HEK293T (cell line): ENCODE data around the gene KCNT1.

ENCODE experiments used
- CTCF ChIA-PET: fragments of 350-600 bp; formaldehyde crosslinking; extraction: SDS; loops from one replicate; lab custom pipeline; 2021; ENCODE audit warnings: antibody characterized with exemption, inconsistent platforms; lab: Yijun Ruan, JAX
- POLR2A ChIA-PET: fragments of 350-600 bp; formaldehyde crosslinking; extraction: SDS; loops from one replicate; lab custom pipeline; 2020; ENCODE audit warnings: antibody characterized with exemption, inconsistent platforms; lab: Yijun Ruan, JAX
- DNase-seq: peaks from one replicate; pipeline ENCODE4 v3.0.0; 2012; ENCODE audit warnings: mixed read lengths; ENCODE audit errors: extremely low spot score
- ARNT ChIP-seq: fragments of 450-650 bp; IDR thresholded peaks from 2 replicates; pipeline ENCODE4 v1.6.1; 2017; ENCODE audit warnings: mild to moderate bottlenecking
- BHLHE40 ChIP-seq: fragments of 450-650 bp; IDR thresholded peaks from 2 replicates; pipeline ENCODE4 v1.6.1; 2016; ENCODE audit warnings: mild to moderate bottlenecking, moderate library complexity, borderline replicate concordance
- CTBP1 ChIP-seq: fragments of 450-650 bp; IDR thresholded peaks from 2 replicates; pipeline ENCODE4 v1.6.1; 2016; ENCODE audit warnings: borderline replicate concordance
- ELF4 ChIP-seq: fragments of 450-650 bp; IDR thresholded peaks from 2 replicates; pipeline ENCODE4 v1.6.1; 2017; ENCODE audit warnings: antibody characterized with exemption
- FOXA1 ChIP-seq: fragments of 450-650 bp; IDR thresholded peaks from 2 replicates; pipeline ENCODE4 v1.6.1; 2016; ENCODE audit warnings: mild to moderate bottlenecking
- FOXK2 ChIP-seq: fragments of 450-650 bp; IDR thresholded peaks from 2 replicates; pipeline ENCODE4 v1.6.1; 2016; ENCODE audit warnings: mild to moderate bottlenecking
- FOXM1 ChIP-seq: fragments of 450-650 bp; IDR thresholded peaks from 2 replicates; pipeline ENCODE4 v1.6.1; 2017; ENCODE audit warnings: mild to moderate bottlenecking, borderline replicate concordance
- HDGF ChIP-seq: fragments of 450-650 bp; IDR thresholded peaks from 2 replicates; pipeline ENCODE4 v1.6.1; 2017; ENCODE audit warnings: antibody characterized with exemption, borderline replicate concordance
- L3MBTL2 ChIP-seq: fragments of 450-650 bp; conservative IDR thresholded peaks from 2 replicates; pipeline ENCODE4 v1.6.1; 2016; ENCODE audit warnings: mild to moderate bottlenecking
- LEF1 ChIP-seq: fragments of 450-650 bp; IDR thresholded peaks from 2 replicates; pipeline ENCODE4 v1.6.1; 2017; ENCODE audit warnings: mild to moderate bottlenecking, borderline replicate concordance
- NFRKB ChIP-seq: fragments of 450-650 bp; IDR thresholded peaks from 2 replicates; pipeline ENCODE4 v1.6.1; 2016; ENCODE audit warnings: mild to moderate bottlenecking, moderate library complexity
- PKNOX1 ChIP-seq: fragments of 450-650 bp; IDR thresholded peaks from 2 replicates; pipeline ENCODE4 v1.6.1; 2016
- SP1 ChIP-seq: fragments of 450-650 bp; IDR thresholded peaks from 2 replicates; pipeline ENCODE4 v1.6.1; 2017
- SUZ12 ChIP-seq: fragments of 450-650 bp; IDR thresholded peaks from 2 replicates; pipeline ENCODE4 v1.6.1; 2016; ENCODE audit warnings: mild to moderate bottlenecking
- TARDBP ChIP-seq: fragments of 450-650 bp; IDR thresholded peaks from 2 replicates; pipeline ENCODE4 v1.6.1; 2016
- ZNF384 ChIP-seq: fragments of 450-650 bp; IDR thresholded peaks from 2 replicates; pipeline ENCODE4 v1.6.1; 2016

Gene KCNT1

GRCh38 chr9:135794361-135794885 lies 92.4 kb downstream of the KCNT1 start:
- POLR2A ChIA-PET = no interaction called here
- TF ChIP-seq ZNF384 (no peak), TARDBP (no peak), PKNOX1 (no peak), FOXA1 (no peak), FOXM1 (no peak), FOXK2 (no peak)
- no peak for DNase-seq
- CTCF ChIA-PET = interaction anchor here (0.7 kb wide), 1 partner anchor 474 kb away, joined by 3 read pairs; no protein-coding TSS in a partner anchor

- no peak for TF ChIP-seq NFRKB
- TF ChIP-seq LEF1 = no peak
- no peak for TF ChIP-seq CTBP1
- TF ChIP-seq ELF4 = no peak
- no peak for TF ChIP-seq BHLHE40
- no peak for TF ChIP-seq PKNOX1
- no peak for TF ChIP-seq SUZ12
- no peak for TF ChIP-seq FOXA1
- DNase-seq = no peak
- ChIA-PET CTCF (no interaction called here), POLR2A (no interaction called here)
Observed at GRCh38 chr9:135795391-135795790, 93.4 kb downstream of the KCNT1 start.

GRCh38 chr9:135796784-135797485 lies 95.0 kb downstream of the KCNT1 start:
- ChIA-PET CTCF (interaction anchor here (0.6 to 1.2 kb wide), 4 partner anchors 15 to 305 kb away, joined by 3 read pairs; no protein-coding TSS in a partner anchor), POLR2A (no interaction called here)
- TF ChIP-seq SP1 = no peak
- no peak for TF ChIP-seq FOXA1
- no peak for TF ChIP-seq LEF1
- TF ChIP-seq CTBP1 = no peak
- no peak for TF ChIP-seq PKNOX1
- TF ChIP-seq BHLHE40 = no peak
- TF ChIP-seq FOXM1 = no peak
- TF ChIP-seq HDGF = no peak
- DNase-seq = no peak

GRCh38 chr9:135797507-135798262 lies 95.7 kb downstream of the KCNT1 start:
- peak; percentile 81 for DNase-seq

GRCh38 chr9:135798263-135798585 lies 96.2 kb downstream of the KCNT1 start:
- ChIA-PET CTCF (interaction anchor here (1.1 to 1.2 kb wide), 2 partner anchors 13 to 265 kb away, joined by 3 read pairs; no protein-coding TSS in a partner anchor), POLR2A (no interaction called here)
- TF ChIP-seq L3MBTL2 = no peak
- TF ChIP-seq NFRKB = no peak
- no peak for TF ChIP-seq CTBP1
- no peak for TF ChIP-seq FOXA1
- TF ChIP-seq ARNT = no peak
- TF ChIP-seq FOXK2 = no peak
- no peak for TF ChIP-seq HDGF
- TF ChIP-seq PKNOX1 = no peak
- TF ChIP-seq FOXM1 = no peak
- no peak for TF ChIP-seq ELF4

More at GRCh38 chr9:135797507-135798262, 95.7 kb downstream of the KCNT1 start:
- TF ChIP-seq TARDBP = no peak
- no peak for TF ChIP-seq SP1
- TF ChIP-seq L3MBTL2 = no peak
- no peak for TF ChIP-seq PKNOX1
- no peak for TF ChIP-seq FOXM1
- ChIA-PET POLR2A (no interaction called here), CTCF (interaction anchor here (0.6 to 1.2 kb wide), 5 partner anchors 13 to 306 kb away, joined by 3 read pairs; no protein-coding TSS in a partner anchor)

More at GRCh38 chr9:135798263-135798585, 96.2 kb downstream of the KCNT1 start:
- no peak for DNase-seq
